Left lung (tissue), 10 donors: ENCODE measurements around the gene LINC01488. TPM values are rescaled to one million over a fixed set of nuclear protein-coding genes. Genes with fewer than 3 reads are reported as not detected.

Experiments used
- ATAC-seq: fragments of 200-7000 bp; cut with Tn5 transposase; one replicate; pipeline ENCODE4 v1.9.1; 2020; ENCODE audit warnings: moderate library complexity
- DNase-seq, 4 donors: peaks; one replicate each; pipeline ENCODE4 v3.0.0-alpha.2; 2013 to 2020
- H3K27ac ChIP-seq, 2 donors: fragments of 200-600 bp; sonication (generic) in 1 of 2; one replicate each; pipeline versions ENCODE4 v1.5.0 to v1.8.0; 2020 to 2021
- H3K27me3 ChIP-seq, 2 donors: fragments of 200-600 bp; sonication (generic) in 1 of 2; one replicate each; pipeline versions ENCODE4 v1.5.0 to v1.8.0; 2020 to 2021
- H3K36me3 ChIP-seq, 2 donors: fragments of 200-600 bp; sonication (generic) in 1 of 2; one replicate each; pipeline versions ENCODE4 v1.5.0 to v1.8.0; 2020 to 2021
- H3K4me1 ChIP-seq, 2 donors: fragments of 200-600 bp; one replicate each; pipeline ENCODE4 v1.8.0; 2021
- H3K4me3 ChIP-seq, 2 donors: fragments of 200-600 bp; sonication (generic) in 1 of 2; one replicate each; pipeline versions ENCODE4 v1.5.0 to v1.8.0; 2020 to 2021; ENCODE audit warnings: mild to moderate bottlenecking in 1 of 2
- H3K9me3 ChIP-seq, 2 donors: fragments of 200-600 bp; sonication (generic) in 1 of 2; one replicate each; pipeline versions ENCODE4 v1.5.0 to v1.8.0; 2020 to 2021
- CTCF ChIP-seq, 2 donors: fragments of 200-600 bp; sonication (generic) in 1 of 2; IDR thresholded peaks; one replicate each; pipeline versions ENCODE4 v1.5.0 to v1.8.0; 2021; ENCODE audit warnings: antibody characterized with exemption in 2 of 2
- intact Hi-C, 2 donors: fragments of 100-400 bp; cut with DNase I; formaldehyde crosslinking; loops; one replicate each; pipeline versions ENCODE4 v1.11.2 to v1.14.2; 2022
- polyA plus RNA-seq, 6 donors: library from polyadenylated mRNA; unstranded; fragments of 120-200 nt; gene quantifications; one replicate each; pipeline ENCODE4 v1.2.1, GENCODE V29; 2013; ENCODE audit not compliant: insufficient read length in 6 of 6
- total RNA-seq, 2 donors: library from RNA; stranded (reverse); fragmentation: NEBNext Ultra II Directional; extraction: Animal tissue kit (Norgen Biotek cat#: 25700); gene quantifications; one replicate each; pipeline ENCODE4 v1.2.1, GENCODE V29; 2021
- donor health status: DM: no; HTN: yes; CAD: no.
- donor health status: DM: no; HTN: no; CAD: no.

The LINC01488 gene
- total and polyA plus RNA-seq, 8 donors: 0.04 to 0.12 (median 0.07) TPM; not detected in 2

GRCh38 chr11:69520186-69520916 lies 38.9 kb downstream of the LINC01488 start:
- Histone ChIP-seq H3K27ac (no peak overlapping the region), H3K36me3 (no peaks in the 10 kb centered on the region), H3K9me3 (peaks cover 0 to 7% of the 10 kb centered on the region in 2 donors), H3K27me3 (no peaks in the 10 kb centered on the region), H3K4me3 (no peak overlapping the region), H3K4me1 (no peaks in the 10 kb centered on the region)
- intact Hi-C loops: no loop called here
- ATAC-seq (no peak), DNase-seq (peak in 1 of 4 donors; percentile 8)
- TF ChIP-seq CTCF (IDR thresholded peaks at IDR 0.05): no peak

- Histone ChIP-seq H3K4me1 (no peaks in the 10 kb centered on the region), H3K27me3 (no peaks in the 10 kb centered on the region), H3K4me3 (no peak overlapping the region), H3K9me3 (peaks cover 0 to 7% of the 10 kb centered on the region in 2 donors), H3K36me3 (no peaks in the 10 kb centered on the region), H3K27ac (no peak overlapping the region)
- intact Hi-C loops: no loop called here
- DNase-seq (peak in 1 of 4 donors; percentile 10), ATAC-seq (no peak)
- no peak for TF ChIP-seq CTCF (IDR thresholded peaks at IDR 0.05)
Observed at GRCh38 chr11:69521457-69521856, 40.0 kb downstream of the LINC01488 start.

- H3K27ac ChIP-seq: no peak overlapping the region
- ATAC-seq: no peak
- H3K9me3 ChIP-seq: peaks cover 0 to 3% of the 10 kb centered on the region in 2 donors
- H3K4me3 ChIP-seq: no peak overlapping the region
- DNase-seq: no peak
- no peaks in the 10 kb centered on the region for H3K27me3 ChIP-seq
- TF ChIP-seq CTCF (IDR thresholded peaks at IDR 0.05): no peak
- intact Hi-C loops: no loop called here
- H3K4me1 ChIP-seq: no peaks in the 10 kb centered on the region
- H3K36me3 ChIP-seq: no peaks in the 10 kb centered on the region
Observed at GRCh38 chr11:69523453-69523852, 42.0 kb downstream of the LINC01488 start.

- ATAC-seq (no peak), DNase-seq (peak in 2 of 4 donors; percentile 12 to 43)
- no peak for TF ChIP-seq CTCF (IDR thresholded peaks at IDR 0.05)
- H3K36me3 ChIP-seq: no peaks in the 10 kb centered on the region
- H3K9me3 ChIP-seq: no peaks in the 10 kb centered on the region
- intact Hi-C loops: no loop called here
- H3K4me1 ChIP-seq: no peaks in the 10 kb centered on the region
- no peak overlapping the region for H3K4me3 ChIP-seq
- no peaks in the 10 kb centered on the region for H3K27me3 ChIP-seq
- H3K27ac ChIP-seq: no peak overlapping the region
Observed at GRCh38 chr11:69524291-69524882, 42.9 kb downstream of the LINC01488 start.

- no peaks in the 10 kb centered on the region for H3K27me3 ChIP-seq
- no peak overlapping the region for H3K27ac ChIP-seq
- intact Hi-C loops: no loop called here
- no peaks in the 10 kb centered on the region for H3K4me1 ChIP-seq
- TF ChIP-seq CTCF (IDR thresholded peaks at IDR 0.05): no peak
- no peak for ATAC-seq
- H3K4me3 ChIP-seq: no peak overlapping the region
- no peaks in the 10 kb centered on the region for H3K36me3 ChIP-seq
- no peaks in the 10 kb centered on the region for H3K9me3 ChIP-seq
- DNase-seq: no peak
Observed at GRCh38 chr11:69524991-69525411, 43.5 kb downstream of the LINC01488 start.
